DMS 273 (cell line): Measurements from ENCODE around the gene ADH1B.
"Not testable (repeated sequence)": the region's sequence is repeated elsewhere in the genome, so short reads cannot be mapped to it uniquely, and the experiment has no call there.

Source experiments
- DNase-seq: peaks from one replicate; lab custom pipeline; 2025; ENCODE audit not compliant: unreplicated experiment; lab: John Stamatoyannopoulos, UW

ADH1B gene

GRCh38 chr4:99321241-99322191 is at the start of gene ADH1B:
Gene ADH1B (minus strand): TSS chr4:99321401. CDS start chr4:99321331, 70 bp downstream.
- DNase-seq: no peak

GRCh38 chr4:99367817-99368216 is 46.6 kb upstream of the ADH1B start:
- peak; percentile 6 for DNase-seq

- DNase-seq: no peak
These were observed 45.3 kb upstream of the ADH1B start for GRCh38 chr4:99366491-99366890.

- DNase-seq: peak; percentile 21
These were observed 41.6 kb upstream of the ADH1B start for GRCh38 chr4:99362768-99363167.

- DNase-seq: no peak
These were observed 40.7 kb upstream of the ADH1B start for GRCh38 chr4:99361899-99362275.

- no peak for DNase-seq
These were observed 40.2 kb upstream of the ADH1B start for GRCh38 chr4:99361268-99361898.

GRCh38 chr4:99359480-99360204 is 38.4 kb upstream of the ADH1B start:
- no peak for DNase-seq

GRCh38 chr4:99357948-99358347 is 36.7 kb upstream of the ADH1B start:
- no peak for DNase-seq

- no peak for DNase-seq
These were observed 35.8 kb upstream of the ADH1B start for GRCh38 chr4:99356992-99357391.

GRCh38 chr4:99356149-99356548 is 34.9 kb upstream of the ADH1B start:
- DNase-seq: not testable (repeated sequence)

GRCh38 chr4:99352602-99353537 is 31.7 kb upstream of the ADH1B start, which contains the start of gene ADH1C:
Gene ADH1C (minus strand): TSS chr4:99352746. CDS start chr4:99352675, 71 bp downstream.
- DNase-seq: no peak

GRCh38 chr4:99351487-99351886 is 30.3 kb upstream of the ADH1B start:
- DNase-seq: no peak

GRCh38 chr4:99349338-99349737 is 28.1 kb upstream of the ADH1B start:
- DNase-seq: no peak

GRCh38 chr4:99342624-99343023 is 21.4 kb upstream of the ADH1B start:
- DNase-seq: not testable (repeated sequence)

- DNase-seq: no peak
These were observed 20.2 kb upstream of the ADH1B start for GRCh38 chr4:99341426-99341825.

GRCh38 chr4:99339172-99339571 is 18.0 kb upstream of the ADH1B start:
- DNase-seq: no peak

GRCh38 chr4:99336553-99336952 is 15.4 kb upstream of the ADH1B start:
- DNase-seq: no peak

GRCh38 chr4:99334880-99335279 is 13.7 kb upstream of the ADH1B start:
- DNase-seq: no peak

- no peak for DNase-seq
These were observed 9.4 kb upstream of the ADH1B start for GRCh38 chr4:99330648-99331047.

GRCh38 chr4:99329876-99330275 is 8.7 kb upstream of the ADH1B start:
- DNase-seq: no peak
